Stomach (tissue), 9 donors: Measurements from ENCODE around the gene BASP1. TPM values are rescaled to one million over a fixed set of nuclear protein-coding genes. Genes with fewer than 3 reads are reported as not detected.
A peak's percentile ranks its signal among the peaks of the same experiment; 100 is the strongest.

ENCODE experiments used
- DNase-seq, 2 donors: peaks; one replicate each; pipeline versions ENCODE4 v3.0.0 to v3.0.0-alpha.2; 2013 to 2019
- H3K27ac ChIP-seq, 5 donors: fragments of 200-600 bp in 4 of 5; sonication (generic) in 4 of 5; one replicate each; pipeline ENCODE4 v1.5.1; 2013 to 2019; ENCODE audit warnings: mild to moderate bottlenecking in 1 of 5, moderate library complexity in 1 of 5
- H3K27me3 ChIP-seq, 3 donors: fragments of 200-600 bp; sonication (generic); one replicate each; pipeline ENCODE4 v1.5.1; 2017 to 2019; ENCODE audit warnings: mixed run types in 1 of 3
- H3K36me3 ChIP-seq, 4 donors: fragments of 200-600 bp; sonication (generic); 1 replicate in 3 of 4; 2 replicates in 1 of 4; pipeline ENCODE4 v1.5.1; 2016 to 2019
- H3K4me1 ChIP-seq, 4 donors: fragments of 200-600 bp; sonication (generic); one replicate each; pipeline ENCODE4 v1.5.1; 2016 to 2019
- H3K4me3 ChIP-seq, 4 donors: fragments of 200-600 bp; sonication (generic) in 3 of 4; one replicate each; pipeline ENCODE4 v1.5.1; 2016 to 2019; ENCODE audit warnings: mild to moderate bottlenecking in 1 of 4
- H3K9me3 ChIP-seq, 4 donors: fragments of 200-600 bp; sonication (generic); one replicate each; pipeline ENCODE4 v1.5.1; 2016 to 2019
- CTCF ChIP-seq, 7 experiments: fragments of 450-650 bp in 4 of 7; fragments of 200-600 bp in 3 of 7; sonication (generic) in 3 of 7; IDR thresholded peaks; one replicate each; pipeline ENCODE4 v1.5.1; 2016 to 2019; ENCODE audit warnings: antibody characterized with exemption in 7 of 7, control low read depth in 2 of 7, mild to moderate bottlenecking in 1 of 7
- EP300 ChIP-seq: sonication (generic); formaldehyde crosslinking; IDR thresholded peaks from one replicate; pipeline ENCODE4 v1.6.1; 2017; ENCODE audit warnings: antibody characterized with exemption
- POLR2A ChIP-seq, 4 donors: fragments of 450-650 bp; IDR thresholded peaks; one replicate each; pipeline ENCODE4 v1.6.1; 2016; ENCODE audit warnings: antibody characterized with exemption in 4 of 4, control low read depth in 2 of 4, mild to moderate bottlenecking in 1 of 4, moderate library complexity in 1 of 4
- POLR2AphosphoS5 ChIP-seq, 3 donors: sonication (generic); formaldehyde crosslinking; IDR thresholded peaks; one replicate each; pipeline ENCODE4 v1.6.1; 2016; ENCODE audit warnings: antibody characterized with exemption in 3 of 3
- WGBS, 5 donors: extraction: QIAGEN DNeasy Blood & Tissue Kit in 3 of 5; methylation state at CpG; one replicate each; pipeline versions ENCODE4 v1.1.5 to v1.1.7; 2013 to 2018; 5-methylcytosine and 5-hydroxymethylcytosine counted together
- intact Hi-C: fragments of 100-400 bp; cut with DNase I; formaldehyde crosslinking; loops from one replicate; pipeline ENCODE4 v1.15.1; 2023; ENCODE audit warnings: low total_unique reads
- polyA plus RNA-seq, 3 donors: library from polyadenylated mRNA; stranded (reverse); fragments of 200-250 nt; gene quantifications; one replicate each; pipeline ENCODE4 v1.2.3, GENCODE V29; 2013
- total RNA-seq, 5 donors: library from RNA; depleted of rRNA; stranded (reverse); fragments of >200 nt; gene quantifications; one replicate each; pipeline versions ENCODE4 v1.1.0 to v1.2.3, GENCODE V29; 2014 to 2016
- donor health status: healthy with polysubstance abuse.
- donor health status: Bipolar disorder and iron deficiency.
- donor health status: healthy.

Gene BASP1
- total and polyA plus RNA-seq, 8 donors, result 4.0 to 60.8 (median 16.0) TPM

GRCh38 chr5:17203329-17204132 is 13.9 kb upstream of the BASP1 start:
- WGBS, 5 donors, result 21 to 29% (median 23%) methylated on average over 10 of the region's 10 CpGs
- DNase-seq, result peak in 1 of 2 donors; percentile 85
- Histone ChIP-seq H3K36me3 (no peaks in the 10 kb centered on the region), H3K27ac (no peak overlapping the region), H3K4me1 (no peaks in the 10 kb centered on the region), H3K27me3 (peaks cover 0 to 15% (median 0%) of the 10 kb centered on the region in 3 donors), H3K4me3 (no peak overlapping the region), H3K9me3 (no peaks in the 10 kb centered on the region)
- intact Hi-C loops, result loop anchor here (10.0 kb wide), 1 partner anchor 1049 kb away; no protein-coding TSS in a partner anchor
- TF ChIP-seq POLR2AphosphoS5 (IDR thresholded peaks at IDR 0.05) (no peak), POLR2A (IDR thresholded peaks at IDR 0.05) (no peak), CTCF (IDR thresholded peaks at IDR 0.05) (peak in 5 of 7 experiments; percentile 15 to 71 (median 56))

DNA sequence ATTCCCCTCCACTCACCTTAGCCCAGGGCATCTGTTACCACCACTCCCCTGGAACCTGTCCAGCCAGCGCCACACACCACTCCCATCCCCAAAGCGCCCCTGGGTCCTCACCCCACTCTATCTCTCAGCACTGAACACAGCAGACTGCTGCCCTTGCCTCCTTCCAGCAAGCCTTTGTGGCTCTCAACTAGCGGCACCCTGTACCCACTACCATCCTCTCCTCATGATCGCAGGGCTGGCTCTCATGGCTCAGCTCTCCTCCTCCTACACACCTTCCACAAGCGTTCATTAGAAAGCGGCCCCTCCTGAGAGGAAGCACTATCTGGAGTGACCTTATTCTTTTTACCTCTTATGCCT is 13.3 kb upstream of the BASP1 start:
- H3K9me3 ChIP-seq, result no peaks in the 10 kb centered on the region
- H3K4me3 ChIP-seq, result no peak overlapping the region
- intact Hi-C loops, result loop anchor here (10.0 kb wide), 1 partner anchor 1049 kb away; no protein-coding TSS in a partner anchor
- no peaks in the 10 kb centered on the region for H3K36me3 ChIP-seq
- peaks cover 0 to 15% (median 0%) of the 10 kb centered on the region in 3 donors for H3K27me3 ChIP-seq
- TF ChIP-seq POLR2A (IDR thresholded peaks at IDR 0.05), result no peak
- no peak overlapping the region for H3K27ac ChIP-seq
- DNase-seq, result no peak
- 49 to 66% (median 52%) methylated on average over 6 of the region's 6 CpGs for WGBS, 5 donors
- H3K4me1 ChIP-seq, result no peaks in the 10 kb centered on the region

- no peak for TF ChIP-seq POLR2AphosphoS5 (IDR thresholded peaks at IDR 0.05)
- TF ChIP-seq EP300, result no peak
- no peak for TF ChIP-seq CTCF (IDR thresholded peaks at IDR 0.05)
- no peak for TF ChIP-seq POLR2A (IDR thresholded peaks at IDR 0.05)
- intact Hi-C loops, result loop anchor here (10.0 kb wide), 1 partner anchor 1051 kb away; no protein-coding TSS in a partner anchor
- Histone ChIP-seq H3K4me3 (no peak overlapping the region), H3K27me3 (peaks cover 0 to 15% (median 0%) of the 10 kb centered on the region in 3 donors), H3K27ac (no peak overlapping the region), H3K36me3 (no peaks in the 10 kb centered on the region), H3K4me1 (no peaks in the 10 kb centered on the region), H3K9me3 (no peaks in the 10 kb centered on the region)
- no peak for DNase-seq
These were observed 11.4 kb upstream of the BASP1 start for GRCh38 chr5:17206021-17206420.

DNA sequence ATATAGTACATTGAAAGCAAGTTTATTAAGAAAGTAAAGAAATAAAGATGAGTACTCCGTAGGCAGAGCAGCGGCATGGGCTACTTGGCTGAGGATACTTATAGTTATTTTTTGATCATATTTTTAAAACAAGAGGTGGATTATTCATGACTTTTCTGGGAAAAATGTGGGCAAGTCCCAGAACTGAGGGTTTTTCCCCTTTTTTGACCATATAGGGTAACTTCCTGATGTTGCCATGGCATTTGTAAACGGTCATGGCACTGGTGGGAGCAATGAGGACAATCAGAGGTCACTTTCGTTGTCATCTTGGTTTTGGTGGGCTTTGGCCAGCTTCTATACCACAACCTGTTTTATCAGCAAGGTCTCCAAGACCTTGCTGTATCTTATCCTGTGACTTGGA is 5.2 kb upstream of the BASP1 start:
- intact Hi-C loops, result no loop called here
- Histone ChIP-seq H3K27ac (no peak overlapping the region), H3K4me1 (peaks cover 7 to 41% (median 16%) of the 10 kb centered on the region in 4 donors), H3K36me3 (no peaks in the 10 kb centered on the region), H3K9me3 (no peaks in the 10 kb centered on the region), H3K4me3 (no peak overlapping the region), H3K27me3 (peaks cover 0 to 19% (median 5%) of the 10 kb centered on the region in 3 donors)
- TF ChIP-seq CTCF (IDR thresholded peaks at IDR 0.05), result no peak
- TF ChIP-seq EP300, result no peak
- TF ChIP-seq POLR2A (IDR thresholded peaks at IDR 0.05), result no peak
- TF ChIP-seq POLR2AphosphoS5 (IDR thresholded peaks at IDR 0.05), result peak in 1 of 3 donors; percentile 22
- WGBS, 5 donors, result 52 to 79% (median 69%) methylated on average over 4 of the region's 4 CpGs
- no peak for DNase-seq

DNA sequence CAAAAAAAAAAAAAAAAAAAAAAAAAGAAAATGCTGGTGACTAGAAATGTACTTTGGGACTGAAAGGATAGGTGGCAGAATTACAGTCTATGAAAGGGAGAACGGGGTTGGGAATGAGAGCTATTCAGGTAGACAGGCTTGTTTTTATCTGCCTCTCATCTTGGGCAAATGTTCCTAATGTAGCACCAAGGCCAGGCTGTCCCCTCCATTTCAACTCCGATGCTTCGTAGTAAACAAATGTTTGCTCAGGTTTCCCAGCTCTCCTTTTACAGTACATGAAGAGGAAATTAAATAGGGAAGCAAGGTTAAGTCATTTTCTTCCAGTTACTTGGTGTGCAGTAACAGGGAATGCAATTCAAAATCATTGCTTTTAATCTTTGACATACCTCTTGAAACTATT is 4.4 kb upstream of the BASP1 start:
- Histone ChIP-seq H3K9me3 (no peaks in the 10 kb centered on the region), H3K36me3 (no peaks in the 10 kb centered on the region), H3K27me3 (peaks cover 0 to 27% (median 10%) of the 10 kb centered on the region in 3 donors), H3K27ac (no peak overlapping the region), H3K4me1 (peaks cover 13 to 48% (median 24%) of the 10 kb centered on the region in 4 donors), H3K4me3 (no peak overlapping the region)
- intact Hi-C loops, result no loop called here
- WGBS, 5 donors, result 21 to 50% (median 29%) methylated on average over 3 of the region's 3 CpGs
- no peak for DNase-seq
- no peak for TF ChIP-seq POLR2AphosphoS5 (IDR thresholded peaks at IDR 0.05)
- no peak for TF ChIP-seq EP300
- TF ChIP-seq CTCF (IDR thresholded peaks at IDR 0.05), result no peak
- TF ChIP-seq POLR2A (IDR thresholded peaks at IDR 0.05), result no peak
